ENCODE results near the gene RAP1GAP.

GRCh38 chr1:21689661-21690372, 20.7 kb upstream of the RAP1GAP start:
- no peak for TF ChIP-seq EP300 (IDR thresholded peaks at IDR 0.05)
- TF ChIP-seq POLR2A (IDR thresholded peaks at IDR 0.05; ENCODE audit: low read length) = no peak
- no peak for TF ChIP-seq MAFK (IDR thresholded peaks at IDR 0.05; ENCODE audit: partially characterized antibody)
- TF ChIP-seq, protein P1, sequence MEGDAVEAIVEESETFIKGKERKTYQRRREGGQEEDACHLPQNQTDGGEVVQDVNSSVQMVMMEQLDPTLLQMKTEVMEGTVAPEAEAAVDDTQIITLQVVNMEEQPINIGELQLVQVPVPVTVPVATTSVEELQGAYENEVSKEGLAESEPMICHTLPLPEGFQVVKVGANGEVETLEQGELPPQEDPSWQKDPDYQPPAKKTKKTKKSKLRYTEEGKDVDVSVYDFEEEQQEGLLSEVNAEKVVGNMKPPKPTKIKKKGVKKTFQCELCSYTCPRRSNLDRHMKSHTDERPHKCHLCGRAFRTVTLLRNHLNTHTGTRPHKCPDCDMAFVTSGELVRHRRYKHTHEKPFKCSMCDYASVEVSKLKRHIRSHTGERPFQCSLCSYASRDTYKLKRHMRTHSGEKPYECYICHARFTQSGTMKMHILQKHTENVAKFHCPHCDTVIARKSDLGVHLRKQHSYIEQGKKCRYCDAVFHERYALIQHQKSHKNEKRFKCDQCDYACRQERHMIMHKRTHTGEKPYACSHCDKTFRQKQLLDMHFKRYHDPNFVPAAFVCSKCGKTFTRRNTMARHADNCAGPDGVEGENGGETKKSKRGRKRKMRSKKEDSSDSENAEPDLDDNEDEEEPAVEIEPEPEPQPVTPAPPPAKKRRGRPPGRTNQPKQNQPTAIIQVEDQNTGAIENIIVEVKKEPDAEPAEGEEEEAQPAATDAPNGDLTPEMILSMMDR (IDR thresholded peaks at IDR 0.05) = no peak
- no peak for TF ChIP-seq RAD21 (conservative IDR thresholded peaks at IDR 0.05 in 1 of 2, IDR thresholded peaks at IDR 0.05 in 1 of 2)
- TF ChIP-seq JUN (IDR thresholded peaks at IDR 0.05) = no peak
- no peak for TF ChIP-seq CBX8 (IDR thresholded peaks at IDR 0.05)
- TF ChIP-seq PHF8 (IDR thresholded peaks at IDR 0.05; ENCODE audit: borderline replicate concordance, low read depth) = no peak

Data from A549 (cell line).